MCF 10A (cell line): ENCODE results near the gene PTPRK. TPM values are rescaled to one million over a fixed set of nuclear protein-coding genes. Genes with fewer than 3 reads are reported as not detected.

Experiments used
- BruUV-seq: library from RNA; stranded (reverse); fragments of 400-500 nt; replicated peaks from 2 replicates; lab custom pipeline; 2021; lab: Mats Ljungman, UMichigan
- CTCF ChIA-PET: fragments of 300-600 bp; sonication (Branson Sonifier 250); formaldehyde crosslinking; extraction: SDS; loops from one replicate; lab custom pipeline; 2021; ENCODE audit warnings: antibody characterized with exemption, inconsistent platforms; lab: Yijun Ruan, JAX
- POLR2A ChIA-PET: fragments of 300-600, 350-650 bp; sonication (Branson Sonifier 250); formaldehyde crosslinking; extraction: SDS; loops from one replicate; lab custom pipeline; 2020; ENCODE audit warnings: antibody characterized with exemption, inconsistent platforms; lab: Yijun Ruan, JAX
- DNase-seq: peaks from one replicate; pipeline ENCODE4 v3.0.0-alpha.2; 2018; ENCODE audit not compliant: unreplicated experiment
- H3K27ac Mint-ChIP-seq: one replicate; pipeline ENCODE4 v1.8.0; 2022; ENCODE audit warnings: mild to moderate bottlenecking, low read depth, mixed read lengths; ENCODE audit not compliant: unreplicated experiment
- H3K27me3 Mint-ChIP-seq: one replicate; pipeline ENCODE4 v1.8.0; 2022; ENCODE audit warnings: mixed read lengths; ENCODE audit not compliant: insufficient read depth, unreplicated experiment
- H3K36me3 Mint-ChIP-seq: one replicate; pipeline ENCODE4 v1.8.0; 2022; ENCODE audit warnings: mild to moderate bottlenecking, moderate library complexity, mixed read lengths; ENCODE audit not compliant: insufficient read depth, unreplicated experiment
- H3K4me1 Mint-ChIP-seq: one replicate; pipeline ENCODE4 v1.8.0; 2022; ENCODE audit warnings: mixed read lengths; ENCODE audit not compliant: insufficient read depth, unreplicated experiment
- H3K4me3 Mint-ChIP-seq: one replicate; pipeline ENCODE4 v1.8.0; 2022; ENCODE audit warnings: mild to moderate bottlenecking, moderate library complexity, mixed read lengths; ENCODE audit not compliant: unreplicated experiment
- H3K9me3 Mint-ChIP-seq: one replicate; pipeline ENCODE4 v1.8.0; 2022; ENCODE audit warnings: mixed read lengths; ENCODE audit not compliant: unreplicated experiment
- intact Hi-C: fragments of 100-400 bp; cut with micrococcal nuclease; formaldehyde crosslinking; loops from 2 replicates; pipeline ENCODE4 v1.14.1; 2022
- total RNA-seq: library from RNA; stranded (reverse); gene quantifications from 2 replicates; pipeline ENCODE4 v1.2.3, GENCODE V29; 2022
- TF ChIP-seq, protein P1 (sequence below): fragments of 200-600 bp; IDR thresholded peaks from one replicate; pipeline ENCODE4 v1.8.0; 2022; ENCODE audit warnings: antibody characterized with exemption, mild to moderate bottlenecking; ENCODE audit not compliant: unreplicated experiment

Gene PTPRK
- total RNA-seq, 1 experiment from 2014 or later: 50.2 TPM

DNA sequence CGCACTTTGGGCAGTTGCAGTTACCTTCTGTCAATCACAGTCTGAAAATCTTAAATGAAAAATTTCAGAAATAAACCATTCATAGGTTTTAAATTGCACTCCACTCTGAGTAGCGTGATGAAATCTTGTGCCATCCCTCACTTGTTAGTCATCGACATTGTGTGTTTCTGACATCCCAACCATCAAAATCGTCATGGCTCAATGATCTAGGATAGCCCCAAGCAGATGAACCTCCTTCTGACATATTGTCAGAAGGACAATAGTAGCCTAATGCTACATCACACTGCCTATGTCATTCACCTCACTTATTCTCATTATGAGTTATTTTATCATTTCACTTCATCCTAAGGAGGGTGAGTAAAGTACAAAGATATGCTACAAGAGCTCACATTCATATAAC is 284.8 kb downstream of the PTPRK start:
- Mint-ChIP-seq H3K27me3 (no peaks in the 10 kb centered on the region), H3K4me1 (peaks cover 12% of the 10 kb centered on the region), H3K27ac (no peak overlapping the region), H3K4me3 (no peak overlapping the region), H3K9me3 (peaks cover 7% of the 10 kb centered on the region), H3K36me3 (peaks cover 28% of the 10 kb centered on the region)
- intact Hi-C loops: no loop called here
- BruUV-seq: no TSS peak
- DNase-seq: peak; percentile 70
- CTCF ChIA-PET: interaction anchor here (0.6 kb wide), 1 partner anchor 394 kb away, joined by 3 read pairs; no protein-coding TSS in a partner anchor
- TF ChIP-seq, protein P1, sequence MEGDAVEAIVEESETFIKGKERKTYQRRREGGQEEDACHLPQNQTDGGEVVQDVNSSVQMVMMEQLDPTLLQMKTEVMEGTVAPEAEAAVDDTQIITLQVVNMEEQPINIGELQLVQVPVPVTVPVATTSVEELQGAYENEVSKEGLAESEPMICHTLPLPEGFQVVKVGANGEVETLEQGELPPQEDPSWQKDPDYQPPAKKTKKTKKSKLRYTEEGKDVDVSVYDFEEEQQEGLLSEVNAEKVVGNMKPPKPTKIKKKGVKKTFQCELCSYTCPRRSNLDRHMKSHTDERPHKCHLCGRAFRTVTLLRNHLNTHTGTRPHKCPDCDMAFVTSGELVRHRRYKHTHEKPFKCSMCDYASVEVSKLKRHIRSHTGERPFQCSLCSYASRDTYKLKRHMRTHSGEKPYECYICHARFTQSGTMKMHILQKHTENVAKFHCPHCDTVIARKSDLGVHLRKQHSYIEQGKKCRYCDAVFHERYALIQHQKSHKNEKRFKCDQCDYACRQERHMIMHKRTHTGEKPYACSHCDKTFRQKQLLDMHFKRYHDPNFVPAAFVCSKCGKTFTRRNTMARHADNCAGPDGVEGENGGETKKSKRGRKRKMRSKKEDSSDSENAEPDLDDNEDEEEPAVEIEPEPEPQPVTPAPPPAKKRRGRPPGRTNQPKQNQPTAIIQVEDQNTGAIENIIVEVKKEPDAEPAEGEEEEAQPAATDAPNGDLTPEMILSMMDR: no peak
- POLR2A ChIA-PET: interaction anchor here (0.7 to 1.0 kb wide), 2 partner anchors 33 to 285 kb away, joined by 3 read pairs; partner anchors contain the start of gene PTPRK

DNA sequence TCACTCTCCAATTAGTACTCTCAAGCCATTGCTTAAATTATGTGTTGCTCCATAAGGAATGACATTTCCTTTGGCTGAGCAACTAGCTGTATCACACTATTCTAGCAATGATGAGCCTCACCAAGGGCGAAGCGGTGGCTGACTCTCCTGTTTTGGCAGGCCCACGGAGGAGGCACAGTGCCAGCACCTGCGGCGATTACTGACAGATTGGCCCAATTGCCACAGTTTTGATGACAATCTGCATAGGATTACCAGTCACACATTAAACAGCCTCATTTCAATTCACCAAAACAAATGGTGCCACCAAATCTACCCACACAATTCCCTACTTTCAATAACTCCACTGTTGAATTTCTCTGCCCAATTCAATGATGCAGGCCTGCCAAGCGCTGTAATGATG is 286.9 kb downstream of the PTPRK start:
- TF ChIP-seq, protein P1: no peak
- intact Hi-C loops: no loop called here
- Mint-ChIP-seq H3K27ac (no peak overlapping the region), H3K4me3 (no peak overlapping the region), H3K27me3 (no peaks in the 10 kb centered on the region), H3K9me3 (peaks cover 7% of the 10 kb centered on the region), H3K4me1 (peaks cover 7% of the 10 kb centered on the region), H3K36me3 (peaks cover 21% of the 10 kb centered on the region)
- no TSS peak for BruUV-seq
- ChIA-PET POLR2A (no interaction called here), CTCF (no interaction called here)
- DNase-seq: peak; percentile 6

DNA sequence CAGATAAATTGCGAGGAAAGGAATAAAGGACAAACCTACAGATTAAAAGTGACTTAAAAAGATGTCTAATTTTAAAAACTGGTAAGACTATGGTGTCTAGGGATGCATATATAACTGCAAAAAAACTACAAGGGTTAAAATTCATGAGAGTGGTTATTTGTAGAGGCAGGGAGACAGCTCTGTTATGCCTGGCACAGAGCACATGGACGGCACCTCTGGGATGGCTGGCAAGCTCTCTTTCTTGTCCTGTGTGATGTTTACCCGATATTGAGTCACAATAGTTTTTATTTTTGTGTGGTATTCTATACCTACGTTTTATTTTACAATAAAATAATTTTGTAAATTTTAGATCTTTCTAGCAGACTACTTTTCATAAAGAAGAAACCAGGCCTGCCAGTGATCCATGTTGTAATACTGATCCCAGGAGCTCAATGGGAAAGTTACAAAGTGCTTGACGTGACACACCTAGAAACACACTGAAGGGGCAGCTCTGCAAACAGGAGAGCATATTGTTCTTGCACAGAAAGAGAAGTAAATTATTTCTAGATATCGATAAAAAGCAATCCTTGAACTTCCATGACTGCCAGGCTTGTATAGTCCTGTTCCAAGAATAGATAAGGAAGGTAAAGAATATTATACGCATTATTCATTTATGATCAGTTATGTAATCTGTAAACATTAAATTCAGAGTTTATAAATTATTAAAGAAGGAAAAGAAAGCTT is 290.0 kb downstream of the PTPRK start:
- Mint-ChIP-seq H3K4me1 (peaks cover 7% of the 10 kb centered on the region), H3K36me3 (peaks cover 18% of the 10 kb centered on the region), H3K27ac (peak overlapping the region; percentile 37), H3K4me3 (no peak overlapping the region), H3K27me3 (no peaks in the 10 kb centered on the region), H3K9me3 (peaks cover 7% of the 10 kb centered on the region)
- BruUV-seq: no TSS peak
- intact Hi-C loops: no loop called here
- ChIA-PET POLR2A (interaction anchor here (0.6 kb wide), 2 partner anchors 373 to 376 kb away, joined by 3 to 4 read pairs; no protein-coding TSS in a partner anchor), CTCF (interaction anchor here (0.6 to 1.4 kb wide), 4 partner anchors 126 to 286 kb away, joined by 3 to 4 read pairs (median 3); no protein-coding TSS in a partner anchor)
- no peak for DNase-seq
- TF ChIP-seq, protein P1: no peak

DNA sequence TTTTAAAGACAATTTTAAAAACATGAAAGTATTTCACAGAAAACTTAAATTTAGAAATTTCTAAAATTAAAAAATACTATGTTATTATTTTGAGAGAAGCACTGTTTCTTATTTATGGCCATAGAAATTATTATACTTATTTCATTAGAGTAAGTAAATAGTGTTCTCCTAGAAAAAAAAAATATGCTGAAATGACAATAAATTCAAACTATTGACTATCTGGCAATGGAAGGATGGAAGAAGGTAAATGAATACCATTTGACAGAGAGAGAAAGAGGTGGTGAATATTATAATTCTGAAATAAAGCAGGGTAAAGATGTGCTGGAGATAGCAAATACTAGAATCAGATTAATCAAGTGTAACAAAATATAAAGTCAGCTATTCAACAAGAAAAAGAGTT is 294.8 kb downstream of the PTPRK start:
- Mint-ChIP-seq H3K36me3 (no peaks in the 10 kb centered on the region), H3K4me3 (no peak overlapping the region), H3K4me1 (no peaks in the 10 kb centered on the region), H3K27ac (no peak overlapping the region), H3K9me3 (no peaks in the 10 kb centered on the region), H3K27me3 (no peaks in the 10 kb centered on the region)
- BruUV-seq: no TSS peak
- no peak for DNase-seq
- intact Hi-C loops: no loop called here
- ChIA-PET POLR2A (no interaction called here), CTCF (interaction anchor here (0.6 to 0.7 kb wide), 2 partner anchors 54 to 371 kb away, joined by 3 to 4 read pairs; no protein-coding TSS in a partner anchor)
- TF ChIP-seq, protein P1: no peak
